HCEC 1CT (cell line): ENCODE data around the gene CEMIP.
"Not testable (repeated sequence)": the region's sequence is repeated elsewhere in the genome, so short reads cannot be mapped to it uniquely, and the experiment has no call there.

Source experiments
- DNase-seq: peaks from one replicate; pipeline ENCODE4 v3.0.0-alpha.2; 2017

The CEMIP gene

DNA sequence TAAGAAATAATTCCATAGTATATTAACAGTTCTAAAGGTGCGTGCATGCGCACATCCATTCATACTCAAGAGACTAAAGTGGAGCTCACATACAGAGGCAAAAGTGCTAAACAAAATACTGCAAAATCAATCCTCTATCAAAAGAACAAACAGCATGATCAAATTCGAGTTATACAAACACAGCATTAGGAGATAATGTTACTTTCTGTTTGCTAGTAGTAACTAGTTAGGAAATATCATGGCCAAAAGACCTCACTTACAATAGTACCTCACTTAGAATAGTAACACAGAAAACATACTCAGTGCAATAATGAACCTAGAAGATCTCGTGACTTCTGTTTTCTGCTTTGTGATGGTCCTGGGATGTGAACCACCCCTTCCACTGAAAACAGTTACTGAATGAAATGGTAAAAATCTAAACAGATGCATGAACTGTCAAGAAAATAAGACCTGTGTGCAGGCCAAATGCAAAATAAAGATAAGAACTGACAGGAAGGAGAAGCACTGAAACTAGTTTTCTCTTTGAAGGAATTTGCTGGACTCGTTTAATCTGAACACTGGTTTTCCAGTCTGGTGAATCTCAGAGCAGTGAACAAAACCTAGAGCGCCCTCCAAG is 20.9 kb upstream of the CEMIP start:
- no peak for DNase-seq

DNA sequence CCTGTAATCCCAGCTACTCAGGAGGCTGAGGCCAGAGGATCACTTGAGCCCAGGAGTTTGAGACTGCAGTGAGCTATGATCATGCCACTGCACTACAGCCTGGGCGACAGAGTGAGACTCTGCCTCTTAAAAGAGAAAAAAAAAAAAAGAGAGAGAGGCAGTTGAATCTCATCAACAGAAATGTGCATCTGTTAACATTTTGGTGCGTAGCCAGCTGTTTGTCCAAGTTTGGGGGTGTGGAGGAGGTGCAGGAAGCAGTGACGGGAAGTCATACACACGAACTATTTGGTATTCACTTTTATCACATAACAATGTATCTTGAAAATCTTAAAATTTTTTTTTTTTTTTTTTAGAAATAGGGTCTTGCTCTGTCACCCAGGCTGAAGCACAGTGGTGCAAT is 18.2 kb upstream of the CEMIP start:
- DNase-seq, result no peak

DNA sequence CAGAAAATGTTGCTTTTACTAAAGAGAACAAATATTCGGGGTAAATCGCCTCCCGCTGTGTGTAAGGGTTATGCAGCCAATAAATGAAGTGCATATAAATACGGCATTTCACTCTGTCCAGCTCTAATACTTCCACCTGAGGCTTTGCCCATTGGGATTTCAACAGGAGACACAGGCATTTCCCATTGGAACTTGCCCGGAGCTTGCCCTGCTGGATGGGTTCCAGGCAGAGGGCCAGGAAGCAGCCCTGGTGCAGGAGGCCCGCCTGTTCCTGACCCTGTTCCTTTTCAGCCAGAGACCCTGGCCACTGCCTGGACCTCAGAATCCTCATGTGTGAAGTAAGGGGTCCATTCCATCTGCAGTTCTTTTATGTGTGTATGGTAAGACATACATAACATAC is 17.4 kb upstream of the CEMIP start:
- no peak for DNase-seq

GRCh38 chr15:80763235-80763634 is 15.9 kb upstream of the CEMIP start:
- not testable (repeated sequence) for DNase-seq

DNA sequence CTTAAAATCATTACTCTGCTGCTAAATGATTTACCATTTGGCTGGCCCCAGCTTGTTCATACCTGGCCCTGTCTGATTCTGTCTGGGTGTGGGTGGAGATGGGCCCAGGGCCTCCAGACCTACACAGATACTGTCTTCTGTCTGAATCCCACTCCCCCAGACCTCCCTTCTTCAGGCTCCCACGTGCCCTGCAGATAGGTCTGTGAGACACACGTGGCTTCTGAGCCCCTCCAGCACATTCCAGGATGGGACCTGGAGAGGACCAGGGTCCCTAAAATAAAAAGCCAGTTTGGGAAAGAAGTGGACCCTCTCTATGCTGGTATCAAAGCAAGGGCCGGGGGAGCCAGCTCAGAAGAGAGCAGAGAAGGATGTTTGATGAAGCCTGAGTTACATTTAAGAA is 14.6 kb upstream of the CEMIP start:
- DNase-seq, result no peak

DNA sequence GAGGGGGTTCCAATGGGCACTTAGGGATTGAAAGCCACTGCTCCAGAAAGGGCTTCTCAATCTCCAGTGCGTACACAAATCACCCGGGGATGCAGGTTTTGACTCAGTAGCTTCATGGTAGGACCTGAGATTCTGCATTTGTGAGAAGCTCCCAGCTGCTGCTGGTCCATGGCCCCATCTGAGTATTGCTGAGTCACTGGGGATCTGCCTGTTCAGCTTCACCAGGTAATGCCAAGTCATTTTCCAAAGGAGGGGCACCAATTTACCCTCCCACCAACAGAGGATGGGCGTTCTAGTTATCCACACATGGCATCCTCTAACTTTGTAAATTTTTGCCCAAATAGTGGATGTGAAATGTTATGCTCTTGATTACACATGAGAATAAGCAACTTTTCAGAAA is 12.9 kb upstream of the CEMIP start:
- DNase-seq, result no peak

DNA sequence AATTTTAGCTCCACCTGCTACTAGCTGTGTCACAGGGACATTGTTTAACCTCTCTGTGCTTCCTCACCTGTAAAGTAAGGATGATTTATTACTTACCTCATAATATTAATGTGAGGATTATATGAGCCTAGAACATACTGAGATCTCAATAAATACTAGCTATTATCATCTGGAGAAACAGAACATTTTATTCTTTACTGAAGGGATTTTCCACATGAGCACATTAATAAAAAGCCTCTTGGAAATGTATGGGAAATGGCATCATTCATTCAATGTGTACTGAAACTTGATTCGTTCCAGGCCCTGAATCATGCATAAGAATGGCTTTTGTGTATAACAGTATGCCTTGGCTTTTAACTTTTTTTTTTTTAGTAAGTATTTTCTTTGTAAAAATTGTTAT is 11.0 kb upstream of the CEMIP start:
- DNase-seq, result no peak

- no peak for DNase-seq
These were observed 9.9 kb upstream of the CEMIP start for GRCh38 chr15:80769153-80769828.

DNA sequence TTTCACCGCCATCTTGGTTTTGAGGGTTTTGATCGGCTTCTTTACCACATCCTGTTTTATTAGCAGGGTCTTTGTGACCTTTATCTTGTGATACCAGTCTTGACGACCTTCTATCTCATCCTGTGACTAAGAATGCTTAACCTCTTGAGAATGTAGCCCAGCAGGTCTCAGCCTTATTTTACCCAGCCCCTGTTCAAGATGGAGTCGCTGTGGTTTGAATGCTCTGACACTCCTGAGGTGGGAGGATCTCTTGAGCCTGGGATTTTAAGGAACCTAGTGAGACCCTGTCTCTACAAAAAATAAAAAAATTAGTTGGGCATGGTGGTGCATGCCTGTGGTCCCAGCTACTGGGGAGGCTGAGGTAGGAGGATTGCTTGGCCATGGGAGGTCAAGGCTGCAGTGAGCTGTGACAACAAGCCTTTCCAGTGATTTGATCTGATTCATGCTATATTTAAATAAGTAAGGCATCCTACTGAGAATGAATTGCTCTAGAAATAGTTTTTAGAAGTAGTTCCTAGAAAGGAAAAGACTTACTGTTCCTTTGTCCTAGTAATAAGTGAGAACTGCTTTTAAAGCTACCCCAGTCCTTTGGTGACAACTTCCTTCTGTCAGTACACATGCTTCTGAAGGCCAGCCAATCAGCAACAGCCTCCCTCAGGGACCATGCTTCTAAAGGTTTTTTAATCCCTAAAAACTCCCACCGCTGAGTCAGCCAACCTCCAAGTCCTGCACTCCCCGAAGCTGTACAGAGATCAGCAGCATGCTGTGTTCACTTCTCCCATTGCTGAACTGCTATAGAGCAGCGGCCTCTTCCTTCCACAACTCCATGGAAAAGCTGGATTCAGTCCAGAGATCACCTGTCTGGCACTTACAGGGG is 9.1 kb upstream of the CEMIP start:
- no peak for DNase-seq

DNA sequence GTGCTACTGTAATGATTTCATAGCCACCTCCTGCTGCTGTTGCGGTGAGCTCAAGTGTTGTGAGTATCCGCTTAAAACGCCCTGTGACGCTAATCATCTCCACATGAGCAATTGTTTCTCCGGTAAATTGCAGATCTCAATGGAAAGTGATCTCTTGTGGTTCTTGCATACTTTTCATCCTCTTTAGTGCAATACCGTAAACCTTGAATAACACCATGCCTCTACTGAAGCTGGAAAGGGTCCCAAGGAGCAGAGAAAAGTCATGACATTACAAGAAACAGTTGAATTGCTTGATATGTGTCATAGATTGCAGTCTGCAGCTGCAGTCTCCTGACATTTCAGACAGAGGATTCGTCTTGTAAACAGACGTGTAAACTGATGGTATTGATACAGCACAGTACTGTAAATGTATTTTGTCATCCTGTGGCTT is 6.0 kb upstream of the CEMIP start:
- no peak for DNase-seq

DNA sequence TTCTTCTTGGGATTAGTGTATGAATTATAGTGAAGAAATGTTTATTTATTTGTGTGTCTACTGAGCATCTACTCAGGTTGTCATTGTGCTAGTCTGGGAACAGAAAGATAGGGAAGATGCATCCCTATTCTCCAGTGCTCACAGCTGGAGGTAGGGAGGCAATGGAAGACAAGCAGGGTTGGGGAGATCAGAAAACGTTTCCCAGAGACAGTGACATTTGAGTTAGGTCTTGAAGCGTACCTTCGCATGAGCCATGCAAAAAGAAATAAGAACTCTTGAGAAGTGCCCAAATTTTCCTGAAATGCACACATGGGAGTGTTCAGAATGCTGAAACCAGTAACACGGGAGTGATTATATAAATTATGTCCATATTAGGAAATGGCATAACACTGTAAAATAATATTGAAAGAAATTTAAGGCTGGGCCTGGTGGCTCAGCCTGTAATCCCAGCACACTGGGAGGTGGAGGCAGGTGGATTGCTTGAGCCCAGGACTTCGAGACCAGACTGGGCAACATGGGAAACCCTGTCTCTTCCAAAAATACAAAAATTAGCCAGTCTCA is 5.3 kb upstream of the CEMIP start:
- DNase-seq, result no peak

- no peak for DNase-seq
These were observed 4.7 kb upstream of the CEMIP start for GRCh38 chr15:80774486-80774885.

- no peak for DNase-seq
These were observed 3.8 kb upstream of the CEMIP start for GRCh38 chr15:80775338-80775737.

DNA sequence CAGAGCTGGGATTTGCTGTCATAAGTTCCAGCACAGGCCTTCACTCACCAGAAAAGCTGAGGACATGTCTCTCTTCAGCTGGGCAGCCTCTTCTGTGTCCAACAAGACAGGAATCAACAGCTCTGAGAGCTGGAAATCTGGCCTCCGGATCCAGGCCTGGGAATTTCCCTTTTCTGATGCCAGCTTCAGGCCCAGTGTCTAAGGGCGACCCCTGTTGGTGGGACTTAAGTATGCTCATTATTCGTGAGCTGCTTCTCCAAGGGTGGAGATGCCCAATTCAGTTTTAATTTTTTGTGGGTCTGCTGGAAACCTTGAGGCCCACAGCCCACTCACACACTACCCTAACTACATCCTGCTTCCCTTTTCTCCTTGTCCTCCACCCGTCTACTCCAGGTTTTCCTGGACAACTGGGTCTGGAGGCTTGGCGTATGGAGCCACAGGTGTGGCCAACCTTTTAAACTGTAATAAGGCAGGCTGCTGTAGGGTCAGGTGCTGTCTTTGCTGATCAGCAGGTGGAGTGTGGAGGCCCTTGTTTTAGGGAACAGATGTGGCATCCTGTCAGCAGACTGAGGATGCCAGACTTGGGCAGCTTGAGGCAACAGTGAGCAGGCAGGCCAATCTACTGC is 2.6 kb upstream of the CEMIP start:
- DNase-seq, result peak; percentile 38

DNA sequence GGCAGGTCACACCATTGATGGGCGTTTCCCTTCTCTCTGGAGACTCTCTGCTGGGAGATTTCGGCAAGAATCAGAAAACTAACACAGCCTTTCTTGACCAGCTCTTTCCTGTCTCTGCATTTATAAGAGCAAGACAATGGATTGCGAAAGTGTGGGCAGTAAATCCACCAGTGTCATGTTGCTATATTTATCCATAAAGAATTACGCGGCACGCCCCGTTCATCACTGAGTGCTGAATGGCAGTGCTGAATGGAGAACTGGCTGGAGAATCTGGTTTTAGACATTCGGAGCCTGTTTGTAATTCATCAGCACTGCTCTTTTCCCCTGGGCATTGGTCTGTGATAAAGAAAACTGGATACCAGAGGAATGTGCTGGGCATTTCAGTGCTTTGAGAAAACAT is 2.0 kb upstream of the CEMIP start:
- peak; percentile 83 for DNase-seq

DNA sequence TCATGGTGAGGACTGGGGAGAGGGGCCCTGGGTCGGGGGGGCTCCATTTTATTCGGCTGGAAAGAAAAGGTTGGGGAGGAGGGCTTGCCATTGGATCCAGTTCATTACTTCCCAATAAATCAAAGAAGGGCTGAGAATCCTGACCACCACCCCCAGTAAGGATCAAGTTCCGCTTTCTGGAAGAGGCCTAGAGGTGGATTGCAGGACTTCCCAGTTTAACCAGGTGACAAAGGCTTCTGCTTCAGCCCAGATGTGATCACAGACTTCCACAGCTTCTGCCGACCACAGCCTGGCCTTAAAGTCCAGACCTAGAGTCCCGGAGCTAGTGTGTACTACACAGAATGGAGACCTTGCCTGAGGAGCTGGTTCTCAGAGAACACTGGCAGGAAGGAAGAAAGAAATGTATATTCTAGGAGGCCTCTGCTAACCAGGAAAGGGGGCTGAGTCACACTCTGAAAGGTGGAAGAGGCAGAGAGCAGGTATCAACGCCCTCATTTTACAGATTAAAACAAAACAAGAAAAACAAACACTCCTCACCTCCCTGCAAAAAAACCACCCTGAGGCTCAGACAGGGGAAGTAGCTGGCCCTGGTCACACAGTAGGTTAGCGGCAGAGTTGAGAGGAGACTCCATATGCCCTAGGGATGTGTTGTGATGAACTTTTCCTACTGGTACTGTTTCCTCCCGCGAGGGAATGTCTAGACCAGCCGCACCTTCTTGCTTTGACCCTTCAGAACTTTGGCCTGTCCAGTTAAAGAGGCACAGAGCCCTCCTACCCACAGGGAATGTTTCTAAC is 1.1 kb upstream of the CEMIP start:
- no peak for DNase-seq

GRCh38 chr15:80778621-80778963 is 578 bp upstream of the CEMIP start:
- DNase-seq, result no peak

- DNase-seq, result peak; percentile 61
These were observed 667 bp downstream of the CEMIP start for GRCh38 chr15:80779658-80780415.

DNA sequence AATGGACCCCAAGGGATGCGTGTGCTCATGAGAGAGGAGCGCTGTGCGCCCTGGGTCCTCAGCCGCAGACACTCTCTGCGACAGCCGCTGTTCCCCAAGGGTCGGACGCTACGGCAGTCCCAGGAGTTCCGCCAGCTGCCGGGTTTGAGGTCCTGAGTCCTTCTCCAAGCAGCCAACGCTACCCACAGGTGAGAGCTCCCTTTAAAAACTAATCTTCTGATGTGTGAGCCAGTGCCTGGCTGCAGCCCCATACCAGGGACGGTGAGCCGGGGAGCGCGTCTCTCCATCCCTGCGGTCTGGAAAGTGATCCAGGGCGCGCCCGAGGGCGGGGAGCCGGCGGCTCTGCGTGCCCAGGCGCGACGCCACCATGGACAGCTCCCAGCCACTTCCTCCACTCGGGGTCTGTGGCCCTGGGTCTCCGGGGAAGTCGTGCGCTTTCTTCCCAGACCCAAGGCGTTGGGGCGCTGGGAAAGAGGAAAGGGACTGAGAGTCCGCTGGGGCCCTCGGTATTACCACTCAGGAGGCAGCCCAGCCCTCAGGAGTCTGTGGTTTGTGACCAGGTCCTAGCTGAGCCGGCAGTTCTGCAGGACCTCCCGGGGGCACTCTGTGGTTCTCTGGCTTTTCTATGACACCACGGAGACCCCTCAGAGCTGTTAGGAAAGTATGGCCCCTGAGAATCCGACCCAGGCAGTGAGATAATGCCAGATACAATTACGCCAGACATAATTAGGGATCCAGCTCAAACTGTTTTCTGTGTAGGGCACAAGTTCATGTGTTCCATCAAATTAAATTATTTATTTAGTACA is 1.4 kb downstream of the CEMIP start:
- DNase-seq, result peak; percentile 18

- no peak for DNase-seq
These were observed 4.1 kb downstream of the CEMIP start for GRCh38 chr15:80783260-80783659.

DNA sequence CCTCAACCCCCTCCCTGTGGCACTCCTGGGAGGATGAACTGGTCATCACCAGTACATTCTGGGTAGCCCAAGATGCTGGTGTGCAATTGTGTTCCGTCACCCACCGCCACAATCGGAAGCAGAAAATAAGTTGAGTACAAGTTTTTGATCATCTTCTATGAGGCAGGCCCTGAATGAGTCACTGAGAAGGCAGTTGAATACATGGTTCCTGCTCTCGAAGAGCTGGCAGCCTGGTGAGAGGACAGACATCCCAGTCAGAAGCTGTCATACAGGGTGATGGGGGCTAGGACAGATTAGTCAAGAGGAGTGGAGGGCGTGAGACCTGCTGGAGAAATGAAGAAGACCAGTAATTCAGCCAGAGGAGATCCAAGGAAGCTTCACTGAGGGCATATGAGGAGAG is 6.2 kb downstream of the CEMIP start:
- DNase-seq, result no peak
